CD4-positive, alpha-beta T cell treated with Interleukin-1 beta for 1 hour (primary cell): ENCODE data around the gene OR4F16.
"Not testable (repeated sequence)": the region's sequence is repeated elsewhere in the genome, so short reads cannot be mapped to it uniquely, and the experiment has no call there.

Experiments used
- DNase-seq, 2 donors: peaks; one replicate each; pipeline ENCODE4 v3.0.0-alpha.2; 2020 to 2022

Gene OR4F16

GRCh38 chr1:686554-686953 is at the start of gene OR4F16:
OR4F16 (minus strand) TSS chr1:686654; CDS start chr1:686654, 0 bp downstream.
- DNase-seq, result not testable (repeated sequence)

DNA sequence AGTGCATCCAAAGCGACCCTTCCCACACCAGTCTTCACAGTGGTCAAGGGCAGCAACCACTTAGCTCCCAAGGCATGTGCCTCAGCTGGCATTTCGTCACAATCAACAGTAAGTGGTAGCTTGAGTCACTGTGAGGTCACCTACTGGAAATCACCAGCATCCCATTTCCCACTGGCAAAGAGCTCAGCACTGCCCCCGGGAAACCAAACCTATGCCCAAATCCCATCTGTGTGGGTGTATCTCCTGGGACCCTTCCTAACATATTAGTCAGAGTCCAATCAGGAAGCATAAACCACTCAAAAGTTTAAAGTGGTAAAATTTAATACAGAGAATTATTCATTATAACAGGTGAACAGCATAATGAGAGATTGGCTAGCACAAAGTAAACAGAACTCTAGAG is 47.2 kb upstream of the OR4F16 start:
- DNase-seq, result not testable (repeated sequence)

DNA sequence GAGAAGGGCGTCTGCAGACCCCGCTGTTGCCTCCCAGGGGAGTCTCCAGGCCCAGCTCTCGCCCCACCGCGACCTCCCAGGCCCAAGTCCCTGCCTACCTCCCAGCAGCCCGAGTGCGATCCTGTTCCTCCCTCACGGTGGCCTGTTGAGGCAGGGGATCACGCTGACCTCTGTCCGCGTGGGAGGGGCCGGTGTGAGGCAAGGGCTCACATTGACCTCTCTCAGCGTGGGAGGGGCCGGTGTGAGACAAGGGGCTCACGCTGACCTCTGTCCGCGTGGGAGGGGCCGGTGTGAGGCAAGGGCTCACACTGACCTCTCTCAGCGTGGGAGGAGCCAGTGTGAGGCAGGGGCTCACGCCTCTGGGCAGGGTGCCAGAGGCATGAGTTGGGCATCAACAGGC is 40.6 kb upstream of the OR4F16 start:
- DNase-seq, result not testable (repeated sequence)
